Activated T-cell treated with anti-CD3 and anti-CD28 coated beads, Interleukin-2, amount 50 U/mL, for 72 hours (primary cell): ENCODE measurements around the gene GALNT9. TPM values are rescaled to one million over a fixed set of nuclear protein-coding genes. Genes with fewer than 3 reads are reported as not detected.
"Not testable (repeated sequence)": the region's sequence is repeated elsewhere in the genome, so short reads cannot be mapped to it uniquely, and the experiment has no call there.

Experiments used
- ATAC-seq, 2 donors: fragments of 150-1000 bp; cut with Tn5 transposase; replicated peaks in 1 of 2; 2 replicates each; pipeline ENCODE4 v1.10.0; 2021; ENCODE audit warnings: moderate library complexity in 2 of 2, mild to moderate bottlenecking in 1 of 2
- DNase-seq, 2 donors: peaks; one replicate each; pipeline ENCODE4 v3.0.0; 2021 to 2022; ENCODE audit warnings: mixed read lengths in 1 of 2
- H3K27ac Mint-ChIP-seq: one replicate; pipeline ENCODE4 v1.8.0; 2022; ENCODE audit warnings: mild to moderate bottlenecking, moderate library complexity, mixed read lengths
- H3K27me3 Mint-ChIP-seq: one replicate; pipeline ENCODE4 v1.8.0; 2022; ENCODE audit warnings: low read depth, mixed read lengths
- H3K36me3 Mint-ChIP-seq, 2 donors: one replicate each; pipeline ENCODE4 v1.8.0; 2022; ENCODE audit warnings: mixed read lengths in 2 of 2, mild to moderate bottlenecking in 1 of 2; ENCODE audit not compliant: insufficient read depth in 2 of 2
- H3K4me1 Mint-ChIP-seq: one replicate; pipeline ENCODE4 v1.8.0; 2022; ENCODE audit warnings: low read depth, mixed read lengths
- H3K4me3 Mint-ChIP-seq, 2 donors: one replicate each; pipeline ENCODE4 v1.8.0; 2022; ENCODE audit warnings: mild to moderate bottlenecking in 2 of 2, mixed read lengths in 2 of 2, moderate library complexity in 2 of 2
- H3K9me3 Mint-ChIP-seq, 2 donors: one replicate each; pipeline ENCODE4 v1.8.0; 2022; ENCODE audit warnings: mixed read lengths in 2 of 2
- total RNA-seq, 2 donors: library from RNA; stranded (reverse); gene quantifications; one replicate each; pipeline ENCODE4 v1.2.3, GENCODE V29; 2022

GALNT9 gene
- total RNA-seq, 2 donors from 2014 or later = 0.42 to 0.53 TPM

- Mint-ChIP-seq H3K4me1 (peaks cover 12% of the 10 kb centered on the region), H3K9me3 (peaks cover under 1 to 2% of the 10 kb centered on the region in 2 donors), H3K27ac (no peak overlapping the region), H3K36me3 (no peaks in the 10 kb centered on the region), H3K4me3 (peak overlapping the region; percentile 24 to 56), H3K27me3 (no peaks in the 10 kb centered on the region)
- ATAC-seq = peak; percentile 46 to 48
- peak; percentile 9 to 16 for DNase-seq
Measured at GRCh38 chr12:132222096-132222807, 107.1 kb downstream of the GALNT9 start.

- not testable (repeated sequence) for H3K9me3 Mint-ChIP-seq, H3K27ac Mint-ChIP-seq, H3K36me3 Mint-ChIP-seq, H3K27me3 Mint-ChIP-seq, ATAC-seq, DNase-seq, H3K4me3 Mint-ChIP-seq
- peaks cover 12% of the 10 kb centered on the region for H3K4me1 Mint-ChIP-seq
Measured at GRCh38 chr12:132219761-132220160, 109.6 kb downstream of the GALNT9 start.

GRCh38 chr12:132219323-132219722, 110.1 kb downstream of the GALNT9 start:
- H3K27me3 Mint-ChIP-seq = no peaks in the 10 kb centered on the region
- H3K4me1 Mint-ChIP-seq = peaks cover 12% of the 10 kb centered on the region
- no peak overlapping the region for H3K4me3 Mint-ChIP-seq
- DNase-seq = no peak
- peaks cover 2 to 4% of the 10 kb centered on the region in 2 donors for H3K9me3 Mint-ChIP-seq
- no peak overlapping the region for H3K27ac Mint-ChIP-seq
- no peaks in the 10 kb centered on the region for H3K36me3 Mint-ChIP-seq
- no peak for ATAC-seq

- Mint-ChIP-seq H3K36me3 (no peaks in the 10 kb centered on the region), H3K27me3 (no peaks in the 10 kb centered on the region), H3K27ac (no peak overlapping the region), H3K4me1 (peaks cover 12% of the 10 kb centered on the region), H3K9me3 (peaks cover 2 to 4% of the 10 kb centered on the region in 2 donors), H3K4me3 (no peak overlapping the region)
- DNase-seq = peak; percentile 30 to 40
- peak; percentile 44 to 54 for ATAC-seq
Measured at GRCh38 chr12:132218915-132219314, 110.5 kb downstream of the GALNT9 start.

GRCh38 chr12:132218527-132218875, 110.9 kb downstream of the GALNT9 start:
- no peak for ATAC-seq

GRCh38 chr12:132217800-132218526, 111.4 kb downstream of the GALNT9 start:
- H3K4me1 Mint-ChIP-seq = peaks cover 12% of the 10 kb centered on the region

More at GRCh38 chr12:132218527-132218875, 110.9 kb downstream of the GALNT9 start:
- peaks cover 12% of the 10 kb centered on the region for H3K4me1 Mint-ChIP-seq
- H3K4me3 Mint-ChIP-seq = no peak overlapping the region
- H3K36me3 Mint-ChIP-seq = no peaks in the 10 kb centered on the region
- no peaks in the 10 kb centered on the region for H3K27me3 Mint-ChIP-seq
- H3K27ac Mint-ChIP-seq = no peak overlapping the region
- peaks cover 2 to 4% of the 10 kb centered on the region in 2 donors for H3K9me3 Mint-ChIP-seq
- DNase-seq = no peak

GRCh38 chr12:132217371-132217770, 112.0 kb downstream of the GALNT9 start:
- ATAC-seq = no peak
- H3K36me3 Mint-ChIP-seq = peaks cover 0 to 2% of the 10 kb centered on the region in 2 donors
- no peak overlapping the region for H3K4me3 Mint-ChIP-seq
- H3K27ac Mint-ChIP-seq = no peak overlapping the region
- H3K4me1 Mint-ChIP-seq = peaks cover 8% of the 10 kb centered on the region
- peaks cover 4% of the 10 kb centered on the region in 2 donors for H3K9me3 Mint-ChIP-seq
- DNase-seq = no peak
- H3K27me3 Mint-ChIP-seq = no peaks in the 10 kb centered on the region

More at GRCh38 chr12:132217800-132218526, 111.4 kb downstream of the GALNT9 start:
- H3K27me3 Mint-ChIP-seq = no peaks in the 10 kb centered on the region
- H3K9me3 Mint-ChIP-seq = peaks cover 4% of the 10 kb centered on the region in 2 donors
- ATAC-seq (no peak), DNase-seq (no peak)
- H3K4me3 Mint-ChIP-seq = no peak overlapping the region
- H3K36me3 Mint-ChIP-seq = peaks cover 0 to 2% of the 10 kb centered on the region in 2 donors
- no peak overlapping the region for H3K27ac Mint-ChIP-seq

- peaks cover 4% of the 10 kb centered on the region in 2 donors for H3K9me3 Mint-ChIP-seq
- H3K36me3 Mint-ChIP-seq = peaks cover 0 to 2% of the 10 kb centered on the region in 2 donors
- no peaks in the 10 kb centered on the region for H3K27me3 Mint-ChIP-seq
- DNase-seq (no peak), ATAC-seq (no peak)
- H3K27ac Mint-ChIP-seq = no peak overlapping the region
- H3K4me3 Mint-ChIP-seq = no peak overlapping the region
- peaks cover 4% of the 10 kb centered on the region for H3K4me1 Mint-ChIP-seq
Measured at GRCh38 chr12:132216354-132216987, 112.9 kb downstream of the GALNT9 start.

- H3K27ac Mint-ChIP-seq = no peak overlapping the region
- ATAC-seq = no peak
- peaks cover 4% of the 10 kb centered on the region for H3K4me1 Mint-ChIP-seq
- no peak overlapping the region for H3K4me3 Mint-ChIP-seq
- no peaks in the 10 kb centered on the region for H3K27me3 Mint-ChIP-seq
- H3K36me3 Mint-ChIP-seq = peaks cover 0 to 2% of the 10 kb centered on the region in 2 donors
- DNase-seq = no peak
- H3K9me3 Mint-ChIP-seq = peaks cover 4% of the 10 kb centered on the region in 2 donors
Measured at GRCh38 chr12:132215299-132215989, 113.9 kb downstream of the GALNT9 start.

GRCh38 chr12:132214891-132215290, 114.5 kb downstream of the GALNT9 start:
- H3K4me3 Mint-ChIP-seq = no peak overlapping the region
- ATAC-seq = no peak
- no peaks in the 10 kb centered on the region for H3K27me3 Mint-ChIP-seq
- DNase-seq = no peak
- peaks cover 4% of the 10 kb centered on the region for H3K4me1 Mint-ChIP-seq
- peaks cover 4% of the 10 kb centered on the region in 2 donors for H3K9me3 Mint-ChIP-seq
- peaks cover 0 to 2% of the 10 kb centered on the region in 2 donors for H3K36me3 Mint-ChIP-seq
- H3K27ac Mint-ChIP-seq = no peak overlapping the region

GRCh38 chr12:132214161-132214476, 115.3 kb downstream of the GALNT9 start:
- H3K27ac Mint-ChIP-seq = no peak overlapping the region
- H3K4me3 Mint-ChIP-seq = no peak overlapping the region
- H3K27me3 Mint-ChIP-seq = no peaks in the 10 kb centered on the region
- H3K36me3 Mint-ChIP-seq = peaks cover 0 to 2% of the 10 kb centered on the region in 2 donors
- H3K4me1 Mint-ChIP-seq = peaks cover 4% of the 10 kb centered on the region
- peaks cover 4% of the 10 kb centered on the region in 2 donors for H3K9me3 Mint-ChIP-seq
- no peak for DNase-seq
- ATAC-seq = no peak

GRCh38 chr12:132213359-132214160, 115.8 kb downstream of the GALNT9 start:
- H3K27me3 Mint-ChIP-seq = no peaks in the 10 kb centered on the region
- H3K27ac Mint-ChIP-seq = no peak overlapping the region
- no peak overlapping the region for H3K4me3 Mint-ChIP-seq
- H3K4me1 Mint-ChIP-seq = no peaks in the 10 kb centered on the region
- ATAC-seq = no peak
- H3K9me3 Mint-ChIP-seq = peaks cover 4% of the 10 kb centered on the region in 2 donors
- peaks cover 0 to 2% of the 10 kb centered on the region in 2 donors for H3K36me3 Mint-ChIP-seq
- DNase-seq = no peak
